Measurements from ENCODE around the gene TMEM87B.
A peak's percentile ranks its signal among the peaks of the same experiment; 100 is the strongest.

The TMEM87B gene

GRCh38 chr2:112152476-112153178 is 97.6 kb downstream of the TMEM87B start:
- no peak for DNase-seq

- DNase-seq: no peak
Observed at GRCh38 chr2:112153179-112153490, 98.1 kb downstream of the TMEM87B start.

GRCh38 chr2:112153501-112153900 is 98.4 kb downstream of the TMEM87B start:
- no peak for DNase-seq

GRCh38 chr2:112154246-112155117 is 99.4 kb downstream of the TMEM87B start:
- DNase-seq: no peak

GRCh38 chr2:112155331-112156151 is 100.5 kb downstream of the TMEM87B start:
- no peak for DNase-seq

- DNase-seq: no peak
Observed at GRCh38 chr2:112156152-112156986, 101.3 kb downstream of the TMEM87B start.

- DNase-seq: no peak
Observed at GRCh38 chr2:112157472-112157871, 102.4 kb downstream of the TMEM87B start.

GRCh38 chr2:112159454-112159921 is 104.4 kb downstream of the TMEM87B start:
- DNase-seq: peak; percentile 44

- no peak for DNase-seq
Observed at GRCh38 chr2:112160283-112161250, 105.5 kb downstream of the TMEM87B start.

- peak; percentile 42 for DNase-seq
Observed at GRCh38 chr2:112161431-112162145, 106.5 kb downstream of the TMEM87B start.

- no peak for DNase-seq
Observed at GRCh38 chr2:112162341-112162740, 107.3 kb downstream of the TMEM87B start.

- no peak for DNase-seq
Observed at GRCh38 chr2:112162956-112163355, 107.9 kb downstream of the TMEM87B start.

- no peak for DNase-seq
Observed at GRCh38 chr2:112163541-112163981, 108.5 kb downstream of the TMEM87B start.

- no peak for DNase-seq
Observed at GRCh38 chr2:112164876-112165275, 109.8 kb downstream of the TMEM87B start.

GRCh38 chr2:112165296-112165695 is 110.2 kb downstream of the TMEM87B start:
- no peak for DNase-seq

- DNase-seq: no peak
Observed at GRCh38 chr2:112166806-112167499, 111.9 kb downstream of the TMEM87B start.

- DNase-seq: no peak
Observed at GRCh38 chr2:112168422-112169124, 113.5 kb downstream of the TMEM87B start.
